Stimulated activated CD4-positive, alpha-beta T cell treated with anti-CD3 and anti-CD28 coated beads, Interleukin-4, amount 100 ng/mL, for 4 hours (primary cell): ENCODE results near the gene NRBF2.
"Not testable (repeated sequence)": the region's sequence is repeated elsewhere in the genome, so short reads cannot be mapped to it uniquely, and the experiment has no call there.

ENCODE experiments used
- DNase-seq, 2 experiments: peaks; one replicate each; pipeline ENCODE4 v3.0.0-alpha.2; 2020

NRBF2 gene

GRCh38 chr10:63120554-63120953, 12.6 kb upstream of the NRBF2 start:
- DNase-seq = no peak

GRCh38 chr10:63123727-63124362, 9.3 kb upstream of the NRBF2 start:
- no peak for DNase-seq

- DNase-seq = no peak
These were observed 7.7 kb upstream of the NRBF2 start for GRCh38 chr10:63125459-63125858.

GRCh38 chr10:63128443-63128842, 4.7 kb upstream of the NRBF2 start:
- no peak for DNase-seq

DNA sequence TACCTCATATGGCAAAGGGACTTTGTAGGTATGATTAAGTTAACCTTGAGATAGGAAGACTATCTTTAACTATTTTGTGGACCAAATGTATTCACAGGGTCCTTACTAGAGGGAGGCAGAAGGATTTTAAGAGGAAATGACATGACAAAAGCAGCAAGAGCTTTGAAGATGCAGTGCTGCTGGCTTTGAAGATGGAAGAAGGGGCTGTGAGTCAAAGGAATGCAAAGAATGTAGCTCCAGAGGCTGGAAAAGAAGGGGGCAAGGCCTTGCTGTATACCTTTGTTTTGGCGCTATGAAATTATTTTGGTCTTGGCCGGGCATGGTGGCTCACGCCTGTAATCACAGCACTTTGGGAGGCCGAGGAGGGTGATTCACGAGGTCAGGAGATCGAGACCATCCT, 3.2 kb upstream of the NRBF2 start:
- no peak for DNase-seq

DNA sequence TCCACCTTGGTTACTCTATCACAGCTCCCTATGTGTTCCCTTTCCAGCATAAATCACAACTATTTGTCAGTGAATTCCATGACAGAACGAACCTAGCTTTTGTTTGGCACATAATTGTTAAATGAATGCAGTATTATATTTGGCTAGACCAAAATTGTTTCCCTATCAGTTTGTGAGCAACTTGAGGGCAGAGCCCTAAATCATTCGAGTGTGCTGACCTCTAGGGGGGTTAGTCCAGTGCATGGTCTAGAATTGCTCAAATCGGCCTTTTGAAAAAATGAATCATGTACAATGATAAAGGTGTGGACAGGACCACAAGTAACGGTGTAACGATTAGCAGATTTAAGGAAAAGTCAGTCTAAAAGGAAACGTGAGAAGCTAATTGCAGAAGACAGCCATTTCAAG, 475 bp upstream of the NRBF2 start:
- no peak for DNase-seq

DNA sequence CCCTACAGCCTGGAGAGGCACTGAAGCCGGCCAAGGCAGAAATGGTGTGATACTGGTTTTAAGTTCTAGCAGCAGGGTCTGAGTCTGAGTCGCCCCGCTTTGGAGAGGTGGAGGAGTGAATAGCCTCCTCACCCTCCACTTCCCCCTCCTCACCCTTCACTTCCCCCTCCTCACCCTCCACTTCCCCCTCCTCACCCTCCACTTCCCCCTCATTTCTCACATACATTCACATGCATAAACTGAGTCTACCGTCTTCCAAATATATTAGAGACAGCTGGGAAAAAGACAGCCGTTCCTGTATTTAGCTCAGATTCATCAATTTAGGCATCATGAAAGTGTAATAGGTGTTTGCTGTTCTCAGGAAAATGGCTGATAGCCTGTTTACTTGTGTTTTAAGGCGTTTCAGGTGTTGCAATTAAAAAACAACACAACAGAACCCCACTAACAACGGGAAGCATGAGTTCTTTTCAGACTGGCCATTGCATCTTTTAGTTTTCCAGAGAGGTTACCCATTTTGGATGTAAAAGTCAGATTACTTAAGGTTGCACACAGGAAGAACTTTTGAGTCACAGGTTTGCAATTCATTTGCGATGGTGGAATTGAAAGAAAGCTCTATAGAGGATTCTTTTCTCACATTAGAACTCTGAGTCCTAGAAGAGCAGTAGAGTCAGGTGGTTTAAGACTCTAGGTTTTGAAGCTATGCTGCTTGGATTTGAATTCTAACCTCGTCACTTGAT, 861 bp downstream of the NRBF2 start:
- no peak for DNase-seq

DNA sequence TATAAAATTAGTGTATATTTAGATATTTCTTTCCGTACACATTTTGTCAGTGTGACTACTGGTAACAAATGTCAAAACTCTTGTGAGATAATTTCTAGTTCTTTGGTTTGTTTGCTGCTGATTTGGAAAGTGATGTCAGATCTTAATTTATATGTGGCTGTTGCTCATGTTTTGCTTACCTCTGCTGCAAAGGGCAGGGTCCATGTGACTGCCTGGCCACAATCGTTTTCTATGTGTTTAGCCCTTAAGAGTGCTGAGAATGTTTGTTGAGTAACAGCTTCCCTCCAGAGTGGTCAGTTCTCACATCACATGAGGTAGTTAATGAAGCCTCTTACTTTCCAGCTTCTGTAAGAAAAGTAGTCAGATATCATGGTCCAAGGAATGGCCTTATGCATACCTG, 4.2 kb downstream of the NRBF2 start:
- DNase-seq = no peak

DNA sequence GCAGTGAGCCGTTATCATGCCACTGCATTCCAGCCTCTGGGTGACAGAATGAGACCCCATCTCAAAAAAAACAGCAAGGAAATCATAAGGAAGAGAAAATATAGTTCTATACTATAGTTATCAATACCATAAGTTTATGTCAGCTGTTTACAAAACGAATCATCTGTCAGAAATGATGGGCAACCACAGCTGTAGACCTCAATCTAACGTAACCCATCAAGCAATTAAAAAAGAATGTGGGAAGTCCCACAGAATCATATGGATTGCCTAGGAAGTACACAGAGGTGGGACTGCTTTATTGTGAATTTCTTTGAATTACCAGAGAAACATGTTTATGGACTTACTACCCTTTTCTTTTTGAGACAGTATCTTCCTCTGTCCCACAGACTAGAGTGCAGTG, 6.9 kb downstream of the NRBF2 start:
- DNase-seq = no peak

DNA sequence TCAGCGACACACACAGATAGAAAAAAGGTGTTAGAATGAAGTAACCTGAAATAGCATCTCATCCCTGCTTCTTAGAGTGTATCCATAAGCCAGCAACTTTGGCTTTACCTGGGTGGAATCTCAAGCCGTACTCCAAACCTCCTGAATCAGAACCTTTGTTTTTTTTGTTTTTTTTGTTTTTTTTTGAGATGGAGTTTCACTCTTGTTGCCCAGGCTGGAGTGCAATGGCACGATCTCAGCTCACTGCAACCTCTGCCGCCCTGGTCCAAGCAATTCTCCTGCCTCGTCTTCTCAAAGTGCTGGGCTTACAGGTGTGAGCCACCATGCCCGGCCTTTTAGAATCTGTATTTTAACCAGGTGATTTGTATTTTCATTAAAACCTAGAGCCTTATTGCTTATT, 9.0 kb downstream of the NRBF2 start:
- no peak for DNase-seq

- no peak for DNase-seq
These were observed 10.9 kb downstream of the NRBF2 start for GRCh38 chr10:63143987-63144386.

DNA sequence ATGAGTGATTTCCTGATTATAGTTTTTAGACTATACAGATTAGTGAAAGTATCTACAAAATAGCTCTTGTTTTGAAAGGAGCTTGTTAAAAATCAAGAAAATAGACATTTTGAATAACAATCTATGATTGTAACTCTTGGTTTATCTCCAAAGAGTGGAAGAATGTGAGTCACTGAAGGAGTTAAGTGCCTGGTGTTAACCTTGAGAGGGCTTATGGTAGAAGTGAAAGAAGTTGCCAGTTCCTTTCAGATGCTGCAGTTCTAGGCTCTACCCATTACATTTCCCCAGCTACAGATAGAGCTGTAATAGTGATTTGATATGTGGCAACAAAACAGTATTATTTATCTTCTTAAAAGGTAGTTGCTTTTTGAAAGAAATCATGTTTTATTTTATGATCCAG, 12.7 kb downstream of the NRBF2 start:
- DNase-seq = no peak

DNA sequence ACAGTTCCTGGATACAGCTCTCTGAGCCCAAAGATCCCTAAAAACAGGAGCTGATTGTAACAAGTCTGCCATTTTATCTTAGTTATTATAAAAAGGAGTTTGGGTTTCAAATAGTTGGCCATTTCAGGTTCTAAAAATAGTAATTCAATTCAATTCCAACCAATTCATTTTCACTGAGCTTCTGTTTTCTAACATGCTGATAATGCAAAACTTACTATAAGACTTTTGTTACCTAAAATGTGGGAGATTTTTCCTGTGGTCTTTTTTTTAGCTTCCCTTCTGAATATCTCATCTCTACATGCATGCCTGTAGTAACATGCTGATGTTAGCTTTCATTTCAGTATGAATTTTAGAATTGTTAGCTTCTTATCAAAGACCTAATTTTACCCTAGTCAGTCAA, 13.4 kb downstream of the NRBF2 start:
- DNase-seq = no peak

DNA sequence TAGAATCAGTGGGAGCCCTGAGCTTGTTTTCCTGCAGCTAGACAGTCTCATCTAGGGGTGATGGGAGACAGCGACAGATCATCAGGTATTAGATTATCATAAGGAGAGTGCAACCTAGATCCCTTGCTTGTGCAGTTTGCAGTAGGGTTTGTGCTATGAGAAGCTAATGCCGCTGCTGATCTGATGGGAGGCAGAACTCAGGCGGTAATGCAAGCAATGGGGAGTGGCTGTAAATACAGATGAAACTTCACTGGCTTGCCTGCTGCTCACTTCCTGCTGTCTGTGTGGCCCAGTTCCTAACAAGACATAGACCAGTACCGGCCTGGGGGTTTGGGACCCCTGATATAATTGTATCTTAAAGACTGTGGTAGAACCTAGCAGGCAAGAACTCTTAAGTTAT, 17.6 kb downstream of the NRBF2 start:
- DNase-seq = no peak

DNA sequence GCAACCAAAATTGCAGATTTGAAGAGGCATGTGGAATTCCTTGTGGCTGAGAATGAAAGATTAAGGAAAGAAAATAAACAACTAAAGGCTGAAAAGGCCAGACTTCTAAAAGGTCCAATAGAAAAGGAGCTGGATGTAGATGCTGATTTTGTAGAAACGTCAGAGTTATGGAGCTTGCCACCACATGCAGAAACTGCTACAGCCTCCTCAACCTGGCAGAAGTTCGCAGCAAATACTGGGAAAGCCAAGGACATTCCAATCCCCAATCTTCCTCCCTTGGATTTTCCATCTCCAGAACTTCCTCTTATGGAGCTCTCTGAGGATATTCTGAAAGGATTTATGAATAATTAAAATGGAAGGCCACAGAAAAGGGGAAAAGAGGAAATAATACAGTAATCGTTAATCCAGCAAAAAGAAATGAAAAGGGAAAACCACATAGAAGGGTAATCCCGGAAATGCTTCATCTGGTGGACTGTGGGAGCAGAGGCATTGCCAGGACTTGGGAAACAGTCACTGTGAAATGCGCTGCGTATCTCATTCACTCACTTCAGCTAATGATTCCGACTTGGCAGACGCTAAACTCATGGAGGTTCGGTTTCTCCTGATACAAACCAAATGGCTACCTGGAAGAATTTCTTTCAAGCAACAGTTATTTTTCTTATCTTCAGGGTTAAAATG, 20.9 kb downstream of the NRBF2 start:
- not testable (repeated sequence) for DNase-seq

DNA sequence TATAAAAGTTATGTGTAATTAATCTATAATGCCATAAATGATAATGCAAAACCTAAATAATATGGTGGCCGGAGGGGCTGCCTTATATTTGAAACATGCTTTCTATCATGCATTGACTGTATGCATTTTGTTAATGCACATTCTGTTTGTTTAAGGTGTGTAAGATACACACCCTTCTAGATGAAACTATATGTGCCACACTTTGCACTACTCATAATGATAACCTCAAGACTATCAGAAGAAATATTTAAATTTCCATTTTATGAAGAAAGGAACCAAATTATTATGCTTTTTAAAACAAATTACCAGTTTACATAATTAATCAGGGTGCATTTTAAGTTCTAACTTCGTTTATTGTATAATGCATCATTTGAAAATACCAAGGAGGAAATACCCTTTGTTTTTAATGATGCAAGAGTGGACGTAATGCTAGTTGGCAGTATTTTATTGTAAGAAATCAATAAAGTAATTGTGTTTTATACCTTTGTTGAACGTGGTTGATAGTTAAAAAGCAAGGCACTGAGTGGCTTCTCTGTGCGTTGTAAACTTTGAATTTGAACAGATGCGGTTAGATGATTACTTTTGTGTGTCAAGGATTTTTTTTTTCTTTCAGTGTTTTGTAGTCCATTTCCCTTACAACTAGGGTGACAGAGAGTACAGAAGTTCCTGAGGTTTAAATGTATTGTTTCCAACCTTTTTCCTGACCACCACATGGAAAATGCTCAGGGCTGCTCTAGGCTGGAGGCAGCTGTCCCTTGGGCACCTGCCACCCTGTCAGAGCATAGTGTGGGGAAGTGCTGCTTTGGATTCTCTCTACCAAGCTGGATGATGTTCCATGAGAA, 21.6 kb downstream of the NRBF2 start:
- no peak for DNase-seq

DNA sequence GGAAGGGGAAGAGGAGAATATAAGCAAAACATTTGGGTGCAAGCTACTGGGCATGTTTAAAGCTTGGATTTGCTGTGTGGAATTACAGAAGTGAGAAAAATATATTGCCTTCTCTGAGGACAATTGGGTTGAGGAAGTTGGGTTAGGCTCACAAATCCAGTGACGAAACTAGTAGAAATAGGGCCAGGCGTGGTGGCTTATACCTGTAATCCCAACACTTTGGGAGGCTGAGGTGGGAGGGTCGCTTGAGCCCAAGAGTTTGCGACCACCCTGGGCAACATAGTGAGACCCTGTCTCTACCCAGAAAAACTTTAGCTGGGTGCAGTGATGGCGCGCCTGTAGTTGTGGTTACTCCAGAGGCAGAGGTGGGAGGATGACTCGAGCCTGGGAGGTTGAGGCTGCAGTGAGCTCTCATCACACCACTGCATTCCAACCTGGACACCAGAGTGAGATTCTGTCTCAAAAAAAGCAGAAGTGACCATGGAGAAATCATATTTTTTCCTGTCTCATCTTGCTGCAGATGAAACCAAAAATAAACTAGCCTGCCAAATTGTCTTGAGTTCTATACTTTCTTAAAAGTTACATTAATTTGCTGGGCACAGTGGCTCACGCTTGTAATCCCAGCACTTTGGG, 22.4 kb downstream of the NRBF2 start:
- DNase-seq = no peak

- no peak for DNase-seq
These were observed 23.1 kb downstream of the NRBF2 start for GRCh38 chr10:63156236-63156635.

GRCh38 chr10:63157845-63158624, 24.9 kb downstream of the NRBF2 start:
- peak in 1 of 2 experiments; percentile 37 for DNase-seq

DNA sequence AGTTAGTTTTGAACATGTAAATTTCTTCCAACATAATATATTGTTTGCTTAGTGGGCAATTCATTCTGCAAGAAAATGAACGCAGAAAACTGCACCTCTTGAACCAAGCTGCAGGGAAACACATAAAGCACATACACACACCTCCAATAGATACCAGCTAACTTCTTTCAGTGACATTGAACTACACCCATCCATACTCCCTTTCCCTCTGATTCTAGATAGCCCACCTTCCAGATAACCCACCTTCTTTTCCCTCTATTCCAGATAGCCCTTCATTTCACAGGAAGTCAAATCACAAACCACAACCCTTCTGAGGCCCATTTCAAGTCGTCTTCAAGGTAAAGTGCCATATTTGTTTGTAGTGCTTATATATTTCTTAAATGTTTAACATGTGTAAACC, 28.5 kb downstream of the NRBF2 start:
- DNase-seq = no peak

DNA sequence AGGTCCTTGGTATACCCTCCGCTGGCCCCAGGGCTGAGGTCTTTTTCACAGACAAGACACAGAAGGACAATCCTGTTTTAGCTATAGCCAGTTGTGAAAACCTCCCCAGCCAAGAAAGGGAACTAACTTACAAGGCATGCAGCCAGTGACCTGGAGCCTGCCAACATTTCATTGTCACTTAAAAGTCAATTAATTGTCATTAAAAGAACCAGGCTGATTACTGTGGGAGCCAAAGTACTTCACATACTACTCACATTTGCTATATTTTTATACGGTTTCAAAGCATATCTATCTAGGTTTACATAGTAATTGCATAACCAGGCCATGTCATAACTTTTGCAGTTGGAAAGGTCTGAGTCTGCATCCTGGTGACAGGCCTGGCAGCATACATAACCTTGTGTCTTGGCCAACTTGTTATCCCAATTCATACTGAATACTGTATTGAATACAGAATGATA, 31.1 kb downstream of the NRBF2 start:
- DNase-seq = no peak

DNA sequence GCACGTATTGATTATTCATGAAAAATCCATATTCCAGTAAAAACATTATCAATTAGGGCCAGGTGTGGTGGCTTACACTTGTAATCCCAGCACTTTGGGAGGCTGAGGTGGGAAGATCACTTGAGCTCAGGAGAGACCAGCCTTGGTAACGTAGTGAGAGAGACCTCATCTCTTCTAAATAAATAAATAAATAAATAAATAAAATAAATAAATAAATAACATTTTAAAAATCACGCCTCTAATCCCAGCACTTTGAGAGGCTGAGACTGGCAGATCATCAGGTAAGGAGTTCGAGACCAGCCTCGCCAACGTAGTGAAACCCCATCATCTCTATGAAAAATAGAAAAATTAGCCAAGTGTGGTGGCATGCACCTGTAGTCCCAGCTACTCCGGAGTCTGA, 32.1 kb downstream of the NRBF2 start:
- DNase-seq = no peak
